ENCODE results near the gene WWC2.

WWC2 gene

DNA sequence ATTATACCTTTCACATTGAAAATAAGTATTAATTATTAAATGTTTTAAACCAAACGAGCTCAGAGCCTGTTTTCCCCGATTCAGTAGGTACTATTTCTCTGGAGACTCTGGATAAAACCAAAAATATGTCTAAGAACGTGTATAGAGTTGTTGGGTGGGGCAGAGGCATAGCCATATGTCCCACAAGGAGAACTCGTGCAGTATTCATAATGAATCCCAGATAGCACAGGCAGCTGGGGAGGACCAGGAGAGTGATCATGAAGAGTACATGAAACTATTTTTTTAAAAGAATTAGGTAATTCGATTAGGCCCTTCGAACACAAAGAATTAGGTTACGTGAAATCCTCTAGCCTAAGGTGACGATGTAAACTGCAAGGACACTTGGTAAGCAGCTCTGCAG is 145.0 kb downstream of the WWC2 start:
- no peaks in the 10 kb centered on the region for H3K79me2 ChIP-seq (ENCODE audit: insufficient read depth, low read length)
- H3K27ac ChIP-seq (ENCODE audit: low read depth, low read length) = no peak overlapping the region
- no peaks in the 10 kb centered on the region for H3K36me3 ChIP-seq (ENCODE audit: low read length)
- no peak overlapping the region for H3K9ac ChIP-seq (ENCODE audit: low read length)
- no peaks in the 10 kb centered on the region for H3F3A ChIP-seq (ENCODE audit: insufficient read depth)
- H3K4me2 ChIP-seq (ENCODE audit: low read depth, low read length, poor library complexity, severe bottlenecking) = no peak overlapping the region
- no peak overlapping the region for H2AFZ ChIP-seq (ENCODE audit: low read depth, low read length, severe bottlenecking)
- TF ChIP-seq EZH2phosphoT487 (conservative IDR thresholded peaks at IDR 0.05; ENCODE audit: low read length) = no peak
- TF ChIP-seq, protein P1, sequence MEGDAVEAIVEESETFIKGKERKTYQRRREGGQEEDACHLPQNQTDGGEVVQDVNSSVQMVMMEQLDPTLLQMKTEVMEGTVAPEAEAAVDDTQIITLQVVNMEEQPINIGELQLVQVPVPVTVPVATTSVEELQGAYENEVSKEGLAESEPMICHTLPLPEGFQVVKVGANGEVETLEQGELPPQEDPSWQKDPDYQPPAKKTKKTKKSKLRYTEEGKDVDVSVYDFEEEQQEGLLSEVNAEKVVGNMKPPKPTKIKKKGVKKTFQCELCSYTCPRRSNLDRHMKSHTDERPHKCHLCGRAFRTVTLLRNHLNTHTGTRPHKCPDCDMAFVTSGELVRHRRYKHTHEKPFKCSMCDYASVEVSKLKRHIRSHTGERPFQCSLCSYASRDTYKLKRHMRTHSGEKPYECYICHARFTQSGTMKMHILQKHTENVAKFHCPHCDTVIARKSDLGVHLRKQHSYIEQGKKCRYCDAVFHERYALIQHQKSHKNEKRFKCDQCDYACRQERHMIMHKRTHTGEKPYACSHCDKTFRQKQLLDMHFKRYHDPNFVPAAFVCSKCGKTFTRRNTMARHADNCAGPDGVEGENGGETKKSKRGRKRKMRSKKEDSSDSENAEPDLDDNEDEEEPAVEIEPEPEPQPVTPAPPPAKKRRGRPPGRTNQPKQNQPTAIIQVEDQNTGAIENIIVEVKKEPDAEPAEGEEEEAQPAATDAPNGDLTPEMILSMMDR (IDR thresholded peaks at IDR 0.05; ENCODE audit: insufficient read depth, low read length, poor library complexity, severe bottlenecking) = no peak
- no peak overlapping the region for H3K4me3 ChIP-seq (ENCODE audit: insufficient read depth, low read length, poor library complexity, severe bottlenecking)
- no peaks in the 10 kb centered on the region for H3K27me3 ChIP-seq (ENCODE audit: low read length)
- no peaks in the 10 kb centered on the region for H3K9me2 ChIP-seq (replicated peaks; ENCODE audit: insufficient read depth, low read length)
- H3K9me3 ChIP-seq (ENCODE audit: insufficient read depth, low read length) = no peaks in the 10 kb centered on the region
- no peaks in the 10 kb centered on the region for H4K20me1 ChIP-seq (ENCODE audit: low read depth, low read length)

DNA sequence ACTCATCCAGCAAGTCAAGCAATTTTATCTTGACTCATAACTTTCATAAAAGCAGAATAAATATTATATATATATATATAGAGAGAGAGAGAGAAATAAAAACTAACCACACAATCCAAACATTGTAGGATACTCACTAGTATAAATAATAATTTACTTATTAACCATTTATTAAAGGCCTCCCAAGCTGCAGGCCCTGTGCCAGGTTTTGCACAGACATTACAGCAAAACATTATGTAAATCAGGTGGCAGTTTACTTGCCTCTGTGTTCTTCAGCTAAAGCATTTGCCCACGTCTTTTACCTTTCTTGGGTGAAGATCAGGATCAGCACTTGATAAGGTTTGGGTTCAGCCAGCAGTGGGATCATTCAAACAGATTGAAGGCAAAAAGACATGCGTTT is 145.4 kb downstream of the WWC2 start:
- Histone ChIP-seq H3K4me2 (ENCODE audit: low read depth, low read length, poor library complexity, severe bottlenecking) (no peak overlapping the region), H4K20me1 (ENCODE audit: low read depth, low read length) (no peaks in the 10 kb centered on the region), H3K27ac (ENCODE audit: low read depth, low read length) (no peak overlapping the region), H3K9ac (ENCODE audit: low read length) (no peak overlapping the region), H2AFZ (ENCODE audit: low read depth, low read length, severe bottlenecking) (no peak overlapping the region), H3K9me2 (replicated peaks; ENCODE audit: insufficient read depth, low read length) (no peaks in the 10 kb centered on the region), H3K36me3 (ENCODE audit: low read length) (no peaks in the 10 kb centered on the region), H3K79me2 (ENCODE audit: insufficient read depth, low read length) (no peaks in the 10 kb centered on the region), H3K9me3 (ENCODE audit: insufficient read depth, low read length) (no peaks in the 10 kb centered on the region), H3F3A (ENCODE audit: insufficient read depth) (no peaks in the 10 kb centered on the region), H3K27me3 (ENCODE audit: low read length) (no peaks in the 10 kb centered on the region), H3K4me3 (ENCODE audit: insufficient read depth, low read length, poor library complexity, severe bottlenecking) (no peak overlapping the region)
- TF ChIP-seq, protein P1 (IDR thresholded peaks at IDR 0.05; ENCODE audit: insufficient read depth, low read length, poor library complexity, severe bottlenecking) = no peak
- TF ChIP-seq EZH2phosphoT487 (conservative IDR thresholded peaks at IDR 0.05; ENCODE audit: low read length) = no peak

DNA sequence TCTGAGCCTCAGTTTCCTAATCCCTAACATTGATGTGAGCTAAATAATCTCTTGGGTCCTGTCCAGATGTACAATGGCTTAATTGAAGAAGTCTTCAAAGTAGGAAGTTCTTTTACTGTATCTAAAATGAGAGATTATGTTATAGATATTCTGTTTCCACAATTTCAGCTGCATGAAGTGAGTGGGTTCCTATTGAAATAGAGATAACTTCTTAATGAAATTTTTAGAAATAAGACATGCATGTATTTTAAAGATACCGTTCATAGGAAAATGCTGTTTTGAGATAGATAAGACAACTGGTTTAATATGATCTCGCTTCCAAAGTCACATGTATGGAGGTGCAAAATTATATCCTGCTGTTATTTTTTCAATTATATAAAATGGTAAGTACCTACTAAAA is 149.1 kb downstream of the WWC2 start:
- no peaks in the 10 kb centered on the region for H3K27me3 ChIP-seq (ENCODE audit: low read length)
- no peaks in the 10 kb centered on the region for H4K20me1 ChIP-seq (ENCODE audit: low read depth, low read length)
- no peaks in the 10 kb centered on the region for H3K9me2 ChIP-seq (replicated peaks; ENCODE audit: insufficient read depth, low read length)
- no peaks in the 10 kb centered on the region for H3F3A ChIP-seq (ENCODE audit: insufficient read depth)
- no peak overlapping the region for H3K4me2 ChIP-seq (ENCODE audit: low read depth, low read length, poor library complexity, severe bottlenecking)
- H3K9ac ChIP-seq (ENCODE audit: low read length) = no peak overlapping the region
- H3K9me3 ChIP-seq (ENCODE audit: insufficient read depth, low read length) = no peaks in the 10 kb centered on the region
- no peak overlapping the region for H3K27ac ChIP-seq (ENCODE audit: low read depth, low read length)
- H2AFZ ChIP-seq (ENCODE audit: low read depth, low read length, severe bottlenecking) = no peak overlapping the region
- no peak overlapping the region for H3K4me3 ChIP-seq (ENCODE audit: insufficient read depth, low read length, poor library complexity, severe bottlenecking)
- no peak for TF ChIP-seq EZH2phosphoT487 (conservative IDR thresholded peaks at IDR 0.05; ENCODE audit: low read length)
- TF ChIP-seq, protein P1 (IDR thresholded peaks at IDR 0.05; ENCODE audit: insufficient read depth, low read length, poor library complexity, severe bottlenecking) = no peak
- H3K79me2 ChIP-seq (ENCODE audit: insufficient read depth, low read length) = no peaks in the 10 kb centered on the region
- H3K36me3 ChIP-seq (ENCODE audit: low read length) = no peaks in the 10 kb centered on the region
